ENCODE measurements around the gene LIN7A.

Gene LIN7A

GRCh38 chr12:80952443-80952842, 14.7 kb upstream of the LIN7A start:
- Histone ChIP-seq H3K4me1 (ENCODE audit: insufficient read depth, low read length, severe bottlenecking) (no peaks in the 10 kb centered on the region), H3F3A (ENCODE audit: insufficient read depth, low read length) (no peaks in the 10 kb centered on the region), H3K4me2 (ENCODE audit: low read length) (no peak overlapping the region), H3K27me3 (ENCODE audit: insufficient read depth, low read length) (no peaks in the 10 kb centered on the region), H4K20me1 (ENCODE audit: insufficient read depth, low read length) (no peaks in the 10 kb centered on the region), H3K27ac (ENCODE audit: low read depth, low read length, poor library complexity, severe bottlenecking) (no peak overlapping the region), H3K79me2 (ENCODE audit: insufficient read depth, low read length) (no peaks in the 10 kb centered on the region), H3K36me3 (ENCODE audit: insufficient read depth, low read length) (no peaks in the 10 kb centered on the region), H3K4me3 (ENCODE audit: low read depth, low read length, poor library complexity, severe bottlenecking) (no peak overlapping the region), H2AFZ (ENCODE audit: low read length) (no peak overlapping the region), H3K9me2 (ENCODE audit: low read depth, low read length) (no peaks in the 10 kb centered on the region), H3K9ac (ENCODE audit: low read length) (no peak overlapping the region), H3K9me3 (ENCODE audit: low read length) (no peaks in the 10 kb centered on the region)
- TF ChIP-seq CTCF (IDR thresholded peaks at IDR 0.05; ENCODE audit: low read length) = no peak

GRCh38 chr12:80946591-80946990, 8.9 kb upstream of the LIN7A start:
- Histone ChIP-seq H3K27ac (ENCODE audit: low read depth, low read length, poor library complexity, severe bottlenecking) (no peak overlapping the region), H3K27me3 (ENCODE audit: insufficient read depth, low read length) (no peaks in the 10 kb centered on the region), H3K9me3 (ENCODE audit: low read length) (no peaks in the 10 kb centered on the region), H3K79me2 (ENCODE audit: insufficient read depth, low read length) (no peaks in the 10 kb centered on the region), H3K9me2 (ENCODE audit: low read depth, low read length) (no peaks in the 10 kb centered on the region), H3K4me1 (ENCODE audit: insufficient read depth, low read length, severe bottlenecking) (no peaks in the 10 kb centered on the region), H2AFZ (ENCODE audit: low read length) (no peak overlapping the region), H3K9ac (ENCODE audit: low read length) (no peak overlapping the region), H3K36me3 (ENCODE audit: insufficient read depth, low read length) (no peaks in the 10 kb centered on the region), H3K4me3 (ENCODE audit: low read depth, low read length, poor library complexity, severe bottlenecking) (no peak overlapping the region), H3K4me2 (ENCODE audit: low read length) (no peak overlapping the region), H4K20me1 (ENCODE audit: insufficient read depth, low read length) (no peaks in the 10 kb centered on the region), H3F3A (ENCODE audit: insufficient read depth, low read length) (no peaks in the 10 kb centered on the region)
- TF ChIP-seq CTCF (IDR thresholded peaks at IDR 0.05; ENCODE audit: low read length) (peak; percentile 8; the same call in 1 of the 2 replicates), EZH2 (IDR thresholded peaks at IDR 0.05; ENCODE audit: borderline replicate concordance, low read length) (no peak)

GRCh38 chr12:80943338-80943737, 5.6 kb upstream of the LIN7A start:
- no peaks in the 10 kb centered on the region for H4K20me1 ChIP-seq (ENCODE audit: insufficient read depth, low read length)
- no peaks in the 10 kb centered on the region for H3F3A ChIP-seq (ENCODE audit: insufficient read depth, low read length)
- no peaks in the 10 kb centered on the region for H3K9me2 ChIP-seq (ENCODE audit: low read depth, low read length)
- no peak overlapping the region for H2AFZ ChIP-seq (ENCODE audit: low read length)
- no peak overlapping the region for H3K4me3 ChIP-seq (ENCODE audit: low read depth, low read length, poor library complexity, severe bottlenecking)
- no peaks in the 10 kb centered on the region for H3K79me2 ChIP-seq (ENCODE audit: insufficient read depth, low read length)
- no peaks in the 10 kb centered on the region for H3K36me3 ChIP-seq (ENCODE audit: insufficient read depth, low read length)
- no peaks in the 10 kb centered on the region for H3K9me3 ChIP-seq (ENCODE audit: low read length)
- no peak overlapping the region for H3K9ac ChIP-seq (ENCODE audit: low read length)
- TF ChIP-seq EZH2 (IDR thresholded peaks at IDR 0.05; ENCODE audit: borderline replicate concordance, low read length) (no peak), CTCF (IDR thresholded peaks at IDR 0.05; ENCODE audit: low read length) (no peak)
- H3K27me3 ChIP-seq (ENCODE audit: insufficient read depth, low read length) = no peaks in the 10 kb centered on the region
- H3K4me2 ChIP-seq (ENCODE audit: low read length) = no peak overlapping the region
- H3K4me1 ChIP-seq (ENCODE audit: insufficient read depth, low read length, severe bottlenecking) = no peaks in the 10 kb centered on the region
- H3K27ac ChIP-seq (ENCODE audit: low read depth, low read length, poor library complexity, severe bottlenecking) = no peak overlapping the region

All from OCI-LY1 (cell line).